Calu3 (cell line): ENCODE data around the gene CTIF. TPM values are rescaled to one million over a fixed set of nuclear protein-coding genes. Genes with fewer than 3 reads are reported as not detected.
"Not testable (repeated sequence)": the region's sequence is repeated elsewhere in the genome, so short reads cannot be mapped to it uniquely, and the experiment has no call there.

Source experiments
- BruUV-seq: library from RNA; stranded (reverse); fragments of 400-500 nt; replicated peaks from 2 replicates; lab custom pipeline; 2021; lab: Mats Ljungman, UMichigan
- CTCF ChIA-PET: fragments of 300-600 bp; sonication (Branson Sonifier 250); formaldehyde crosslinking; loops from one replicate; lab custom pipeline; 2022; ENCODE audit warnings: antibody characterized with exemption; lab: Charles Lee
- DNase-seq: peaks from one replicate; pipeline ENCODE4 v3.0.0; 2022
- H3K27ac Mint-ChIP-seq: one replicate; pipeline ENCODE4 v1.8.0; 2022; ENCODE audit warnings: mixed read lengths; ENCODE audit not compliant: unreplicated experiment
- H3K27me3 Mint-ChIP-seq: one replicate; pipeline ENCODE4 v1.8.0; 2022; ENCODE audit warnings: mixed read lengths; ENCODE audit not compliant: unreplicated experiment
- H3K36me3 Mint-ChIP-seq: one replicate; pipeline ENCODE4 v1.8.0; 2022; ENCODE audit warnings: mild to moderate bottlenecking, moderate library complexity, mixed read lengths; ENCODE audit not compliant: insufficient read depth, unreplicated experiment
- H3K4me1 Mint-ChIP-seq: one replicate; pipeline ENCODE4 v1.8.0; 2022; ENCODE audit warnings: mild to moderate bottlenecking, low read depth, mixed read lengths; ENCODE audit not compliant: unreplicated experiment
- H3K4me3 Mint-ChIP-seq: one replicate; pipeline ENCODE4 v1.8.0; 2022; ENCODE audit warnings: mild to moderate bottlenecking, low read depth, moderate library complexity, mixed read lengths; ENCODE audit not compliant: unreplicated experiment
- H3K9me3 Mint-ChIP-seq: one replicate; pipeline ENCODE4 v1.8.0; 2022; ENCODE audit warnings: low read depth, mixed read lengths; ENCODE audit not compliant: unreplicated experiment
- CTCF ChIP-seq: fragments of 200-600 bp; IDR thresholded peaks from one replicate; pipeline ENCODE4 v1.8.0; 2022; ENCODE audit warnings: antibody characterized with exemption; ENCODE audit not compliant: unreplicated experiment
- intact Hi-C: fragments of 100-400 bp; cut with micrococcal nuclease; formaldehyde crosslinking; loops from one replicate; pipeline ENCODE4 v1.10.0; 2022; ENCODE audit not compliant: unreplicated experiment
- total RNA-seq: library from RNA; stranded (reverse); gene quantifications from 2 replicates; pipeline ENCODE4 v1.2.3, GENCODE V29; 2022

Gene CTIF
- total RNA-seq, 1 experiment from 2014 or later = 40.8 TPM

DNA sequence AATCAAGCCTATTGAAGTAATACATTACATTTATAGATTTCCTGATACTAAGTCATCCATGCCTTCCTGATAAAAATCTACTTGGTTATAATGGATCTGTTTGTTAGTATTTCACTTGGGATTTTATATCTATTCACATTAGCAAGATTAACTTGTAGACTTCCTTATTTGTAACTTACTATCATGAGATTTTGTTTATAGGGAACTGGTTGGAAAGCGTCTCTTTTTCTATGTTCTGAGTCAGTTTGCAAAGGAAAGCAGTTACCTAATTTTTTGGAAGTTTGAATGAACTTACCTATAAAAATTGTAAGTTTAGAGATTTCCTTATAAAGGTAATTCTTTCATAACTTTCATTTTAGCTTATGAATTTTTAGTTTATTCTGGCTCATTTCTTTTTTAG, 270.5 kb downstream of the CTIF start:
- no peak overlapping the region for H3K27ac Mint-ChIP-seq
- H3K36me3 Mint-ChIP-seq = no peaks in the 10 kb centered on the region
- no peaks in the 10 kb centered on the region for H3K9me3 Mint-ChIP-seq
- H3K4me1 Mint-ChIP-seq = peaks cover 20% of the 10 kb centered on the region
- H3K4me3 Mint-ChIP-seq = no peak overlapping the region
- DNase-seq = no peak
- intact Hi-C loops = loop anchor here (2.0 kb wide), 1 partner anchor 23 kb away; no protein-coding TSS in a partner anchor
- TF ChIP-seq CTCF = no peak
- CTCF ChIA-PET = interaction anchor here (0.8 kb wide), 1 partner anchor 65 kb away, joined by 3 read pairs; no protein-coding TSS in a partner anchor
- no TSS peak for BruUV-seq
- no peaks in the 10 kb centered on the region for H3K27me3 Mint-ChIP-seq

DNA sequence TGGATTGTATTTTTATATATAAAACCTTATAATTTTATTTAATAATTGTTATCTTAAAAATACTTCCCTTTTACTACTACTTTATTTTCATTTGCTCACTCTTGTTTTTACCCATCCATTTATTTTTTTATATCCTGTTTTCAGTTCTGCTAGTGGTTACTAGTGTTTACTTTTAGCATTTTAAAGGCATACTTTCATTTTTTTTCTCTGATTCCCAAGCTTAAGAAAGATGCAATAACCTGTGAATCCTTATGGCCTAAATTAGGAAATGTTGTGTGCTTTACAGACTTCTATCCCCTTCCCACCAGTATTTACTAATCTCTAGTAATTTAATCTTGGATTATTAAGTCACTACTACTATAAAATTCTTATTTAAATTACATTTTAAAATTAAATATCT, 272.0 kb downstream of the CTIF start:
- no peak overlapping the region for H3K4me3 Mint-ChIP-seq
- no peak for TF ChIP-seq CTCF
- no peaks in the 10 kb centered on the region for H3K27me3 Mint-ChIP-seq
- no peak overlapping the region for H3K27ac Mint-ChIP-seq
- no TSS peak for BruUV-seq
- no peaks in the 10 kb centered on the region for H3K36me3 Mint-ChIP-seq
- CTCF ChIA-PET = no interaction called here
- H3K4me1 Mint-ChIP-seq = peaks cover 23% of the 10 kb centered on the region
- intact Hi-C loops = no loop called here
- DNase-seq = no peak
- H3K9me3 Mint-ChIP-seq = no peaks in the 10 kb centered on the region

- CTCF ChIA-PET = no interaction called here
- BruUV-seq = no TSS peak
- DNase-seq = no peak
Measured at GRCh38 chr18:48811401-48811800, 272.6 kb downstream of the CTIF start.

GRCh38 chr18:48811977-48812451, 273.2 kb downstream of the CTIF start:
- BruUV-seq, H3K36me3 Mint-ChIP-seq, CTCF ChIA-PET: not testable (repeated sequence)

More at GRCh38 chr18:48811401-48811800, 272.6 kb downstream of the CTIF start:
- H3K4me1 Mint-ChIP-seq = peaks cover 23% of the 10 kb centered on the region
- no peak for TF ChIP-seq CTCF
- no peak overlapping the region for H3K4me3 Mint-ChIP-seq
- H3K27me3 Mint-ChIP-seq = no peaks in the 10 kb centered on the region
- H3K36me3 Mint-ChIP-seq = no peaks in the 10 kb centered on the region
- intact Hi-C loops = no loop called here
- no peaks in the 10 kb centered on the region for H3K9me3 Mint-ChIP-seq
- H3K27ac Mint-ChIP-seq = no peak overlapping the region

DNA sequence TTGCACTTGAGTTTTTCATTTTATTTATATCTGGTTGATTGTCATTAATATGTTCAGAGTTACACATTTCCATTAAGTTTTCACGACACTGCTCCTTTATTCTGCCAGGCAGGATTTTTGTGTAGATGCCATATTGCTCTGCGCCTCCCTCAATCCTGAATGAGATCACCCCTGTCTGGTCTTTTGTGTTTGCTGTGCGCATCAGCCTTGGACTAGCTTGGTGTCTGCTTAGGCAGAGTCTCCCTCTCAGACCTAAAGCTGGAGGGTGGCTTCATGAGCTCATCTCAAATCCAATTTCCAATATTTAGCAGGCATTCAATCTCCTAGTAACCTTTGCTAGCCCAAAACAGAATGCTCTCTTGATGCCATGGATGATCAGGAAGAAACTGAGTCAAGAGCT, 274.5 kb downstream of the CTIF start:
- no peak overlapping the region for H3K27ac Mint-ChIP-seq
- H3K36me3 Mint-ChIP-seq = no peaks in the 10 kb centered on the region
- CTCF ChIA-PET = interaction anchor here (1.6 kb wide), 1 partner anchor 18 kb away, joined by 4 read pairs; no protein-coding TSS in a partner anchor
- no TSS peak for BruUV-seq
- no peaks in the 10 kb centered on the region for H3K9me3 Mint-ChIP-seq
- no peak overlapping the region for H3K4me3 Mint-ChIP-seq
- TF ChIP-seq CTCF = no peak
- intact Hi-C loops = no loop called here
- H3K27me3 Mint-ChIP-seq = no peaks in the 10 kb centered on the region
- peaks cover 17% of the 10 kb centered on the region for H3K4me1 Mint-ChIP-seq
- DNase-seq = no peak

More at GRCh38 chr18:48811977-48812451, 273.2 kb downstream of the CTIF start:
- peaks cover 17% of the 10 kb centered on the region for H3K4me1 Mint-ChIP-seq
- H3K27me3 Mint-ChIP-seq, H3K27ac Mint-ChIP-seq, DNase-seq, H3K4me3 Mint-ChIP-seq, H3K9me3 Mint-ChIP-seq, intact Hi-C loops: not testable (repeated sequence)
